CD4-positive, alpha-beta T cell (primary cell): Measurements from ENCODE around the gene MS4A12. TPM values are rescaled to one million over a fixed set of nuclear protein-coding genes. Genes with fewer than 3 reads are reported as not detected.

Experiments
- ATAC-seq: fragments of 200-7000 bp; cut with Tn5 transposase; one replicate; pipeline ENCODE4 v1.10.0; 2022; ENCODE audit warnings: mild to moderate bottlenecking; ENCODE audit not compliant: poor library complexity
- CTCF ChIA-PET: fragments of 350-600 bp; sonication (Branson Sonifier 250); formaldehyde crosslinking; loops from one replicate; lab custom pipeline; 2021; ENCODE audit warnings: antibody characterized with exemption, inconsistent platforms; lab: Charles Lee
- POLR2A ChIA-PET: fragments of 350-600 bp; sonication (Branson Sonifier 250); formaldehyde crosslinking; loops from one replicate; lab custom pipeline; 2021; ENCODE audit warnings: antibody characterized with exemption, inconsistent platforms; lab: Charles Lee
- DNase-seq, 14 experiments: peaks; one replicate each; pipeline ENCODE4 v3.0.0-alpha.2; 2013 to 2020; ENCODE audit warnings: mixed read lengths in 2 of 14
- H3K27ac ChIP-seq, 2 donors: one replicate each; pipeline versions ENCODE4 v1.5.1 to v1.7.0; 2013; ENCODE audit warnings: low read length in 2 of 2, low read depth in 1 of 2, mild to moderate bottlenecking in 1 of 2
- H3K27me3 ChIP-seq, 2 experiments: 1 replicate in 1 of 2; 2 replicates in 1 of 2; pipeline versions ENCODE4 v1.6.1 to v1.7.0; 2013; ENCODE audit warnings: low read length in 2 of 2, control low read depth in 1 of 2, mild to moderate bottlenecking in 1 of 2, moderate library complexity in 1 of 2; ENCODE audit not compliant: insufficient read depth in 2 of 2, control insufficient read depth in 1 of 2
- H3K36me3 ChIP-seq: one replicate; pipeline ENCODE4 v1.6.1; 2013; ENCODE audit warnings: low read length, control low read depth; ENCODE audit not compliant: insufficient read depth
- H3K4me1 ChIP-seq: one replicate; pipeline ENCODE4 v1.6.1; 2013; ENCODE audit warnings: low read length, control low read depth; ENCODE audit not compliant: insufficient read depth
- H3K4me3 ChIP-seq: one replicate; pipeline ENCODE4 v1.5.1; 2013; ENCODE audit warnings: mild to moderate bottlenecking, low read length, moderate library complexity
- H3K9me3 ChIP-seq, 2 experiments: 1 replicate in 1 of 2; 2 replicates in 1 of 2; pipeline versions ENCODE4 v1.6.1 to v1.7.0; 2013; ENCODE audit warnings: low read length in 2 of 2, mild to moderate bottlenecking in 2 of 2, control low read depth in 1 of 2, moderate library complexity in 1 of 2; ENCODE audit not compliant: control insufficient read depth in 1 of 2, insufficient read depth in 1 of 2
- H3K27ac Mint-ChIP-seq: one replicate; pipeline ENCODE4 v1.8.0; 2020; ENCODE audit warnings: mixed read lengths
- H3K27me3 Mint-ChIP-seq: one replicate; pipeline ENCODE4 v1.8.0; 2021; ENCODE audit warnings: mixed read lengths
- H3K36me3 Mint-ChIP-seq: one replicate; pipeline ENCODE4 v1.8.0; 2021; ENCODE audit warnings: low read depth, mixed read lengths
- H3K4me1 Mint-ChIP-seq: one replicate; pipeline ENCODE4 v1.8.0; 2021; ENCODE audit warnings: low read depth, mixed read lengths
- H3K4me3 Mint-ChIP-seq: one replicate; pipeline ENCODE4 v1.8.0; 2020; ENCODE audit warnings: mild to moderate bottlenecking, mixed read lengths
- H3K9me3 Mint-ChIP-seq: one replicate; pipeline ENCODE4 v1.8.0; 2020; ENCODE audit warnings: mixed read lengths
- CTCF ChIP-seq: fragments of 200-600 bp; IDR thresholded peaks from one replicate; pipeline ENCODE4 v1.8.0; 2022; ENCODE audit warnings: antibody characterized with exemption, mild to moderate bottlenecking
- intact Hi-C, 2 experiments: fragments of 100-400 bp; cut with DNase I in 1 of 2; cut with micrococcal nuclease in 1 of 2; formaldehyde crosslinking; loops; one replicate each; pipeline versions ENCODE4 v1.15.1 to v1.9.0; 2023 to 2025; cut with DNase I, micrococcal nuclease
- total RNA-seq, 174 experiments: library from RNA in 2 of 174; stranded (reverse) in 2 of 174; gene quantifications; one replicate each; pipeline ENCODE4 v1.2.3 and lab custom pipeline; 2021 to 2026

The MS4A12 gene
- total RNA-seq, 2 experiments from 2014 or later, result not detected

- H3K4me1 Mint-ChIP-seq, result no peaks in the 10 kb centered on the region
Observed at GRCh38 chr11:60477035-60477445, 15.5 kb upstream of the MS4A12 start.

GRCh38 chr11:60482361-60482760 lies 10.2 kb upstream of the MS4A12 start:
- no peaks in the 10 kb centered on the region for H3K27me3 Mint-ChIP-seq
- DNase-seq (peak in 2 of 14 experiments; percentile 5 to 13), ATAC-seq (no peak)
- H3K4me1 Mint-ChIP-seq, result peaks cover 4% of the 10 kb centered on the region
- TF ChIP-seq CTCF, result no peak
- Histone ChIP-seq H3K36me3 (no peaks in the 10 kb centered on the region), H3K27me3 (no peaks in the 10 kb centered on the region), H3K4me3 (no peak overlapping the region), H3K9me3 (no peaks in the 10 kb centered on the region), H3K27ac (no peak overlapping the region), H3K4me1 (no peaks in the 10 kb centered on the region)
- intact Hi-C loops, result loop anchor here in 1 of 2 experiments (5.0 kb wide), 1 partner anchor 120 kb away; no protein-coding TSS in a partner anchor
- no peak overlapping the region for H3K27ac Mint-ChIP-seq
- CTCF ChIA-PET, result no interaction called here
- no peaks in the 10 kb centered on the region for H3K9me3 Mint-ChIP-seq
- no peak overlapping the region for H3K4me3 Mint-ChIP-seq
- POLR2A ChIA-PET, result no interaction called here
- no peaks in the 10 kb centered on the region for H3K36me3 Mint-ChIP-seq

More at GRCh38 chr11:60477035-60477445, 15.5 kb upstream of the MS4A12 start:
- Mint-ChIP-seq H3K4me3 (no peak overlapping the region), H3K27ac (no peak overlapping the region), H3K27me3 (peaks cover 5% of the 10 kb centered on the region), H3K9me3 (no peaks in the 10 kb centered on the region), H3K36me3 (no peaks in the 10 kb centered on the region)
- ChIA-PET POLR2A (no interaction called here), CTCF (interaction anchor here (1.1 kb wide), 1 partner anchor 12 kb away, joined by 3 read pairs; no protein-coding TSS in a partner anchor)
- Histone ChIP-seq H3K27ac (no peak overlapping the region), H3K4me1 (no peaks in the 10 kb centered on the region), H3K36me3 (no peaks in the 10 kb centered on the region), H3K9me3 (no peaks in the 10 kb centered on the region), H3K27me3 (no peaks in the 10 kb centered on the region), H3K4me3 (no peak overlapping the region)
- no peak for TF ChIP-seq CTCF
- ATAC-seq, result no peak
- intact Hi-C loops, result no loop called here
- DNase-seq, result peak in 2 of 14 experiments; percentile 7 to 12

GRCh38 chr11:60485987-60486386 lies 6.6 kb upstream of the MS4A12 start:
- Histone ChIP-seq H3K4me1 (no peaks in the 10 kb centered on the region), H3K27ac (no peak overlapping the region), H3K27me3 (no peaks in the 10 kb centered on the region), H3K4me3 (no peak overlapping the region), H3K36me3 (no peaks in the 10 kb centered on the region), H3K9me3 (no peaks in the 10 kb centered on the region)
- H3K27me3 Mint-ChIP-seq, result no peaks in the 10 kb centered on the region
- peaks cover 4% of the 10 kb centered on the region for H3K4me1 Mint-ChIP-seq
- H3K4me3 Mint-ChIP-seq, result no peak overlapping the region
- ChIA-PET CTCF (no interaction called here), POLR2A (no interaction called here)
- TF ChIP-seq CTCF, result no peak
- ATAC-seq (peak; percentile 34), DNase-seq (peak in 3 of 14 experiments; percentile 36 to 50 (median 38))
- no peak overlapping the region for H3K27ac Mint-ChIP-seq
- intact Hi-C loops, result loop anchor here in 1 of 2 experiments (5.0 kb wide), 1 partner anchor 124 kb away; no protein-coding TSS in a partner anchor
- H3K9me3 Mint-ChIP-seq, result no peaks in the 10 kb centered on the region
- H3K36me3 Mint-ChIP-seq, result no peaks in the 10 kb centered on the region
